ENCODE measurements around the gene SERP1. TPM values are rescaled to one million over a fixed set of nuclear protein-coding genes. Genes with fewer than 3 reads are reported as not detected.
A peak's percentile ranks its signal among the peaks of the same experiment; 100 is the strongest.

The SERP1 gene
- total RNA-seq, 1 donor from 2014 or later, result 91.4 TPM

DNA sequence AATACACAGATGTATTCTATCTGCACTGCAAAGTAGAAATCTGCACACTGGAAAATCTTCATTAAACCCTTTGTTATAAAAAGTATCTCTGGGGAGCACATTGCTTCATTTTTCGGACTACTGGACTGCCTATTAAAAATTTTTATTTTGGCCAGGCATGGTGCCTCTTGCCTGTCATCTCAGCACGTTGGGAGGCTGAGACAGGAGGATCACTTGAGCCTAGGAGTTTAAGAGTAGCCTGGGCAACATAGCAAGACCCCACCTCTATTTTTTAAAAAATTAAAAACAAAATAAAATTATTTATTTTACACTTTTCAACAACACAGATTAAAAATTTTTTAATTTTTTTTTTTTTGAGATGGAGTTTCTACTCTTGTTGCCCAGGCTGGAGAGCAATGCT is 6.0 kb downstream of the SERP1 start:
- Mint-ChIP-seq H3K4me1 (ENCODE audit: low read depth) (peaks cover 25% of the 10 kb centered on the region), H3K9me3 (ENCODE audit: low read depth) (no peaks in the 10 kb centered on the region), H3K4me3 (ENCODE audit: unreplicated experiment) (no peak overlapping the region), H3K27ac (ENCODE audit: unreplicated experiment) (no peak overlapping the region), H3K36me3 (ENCODE audit: low read depth) (peaks cover 8% of the 10 kb centered on the region), H3K27me3 (ENCODE audit: low read depth) (no peaks in the 10 kb centered on the region)
- DNase-seq (ENCODE audit: low spot score), result no peak
- TF ChIP-seq, protein P1, sequence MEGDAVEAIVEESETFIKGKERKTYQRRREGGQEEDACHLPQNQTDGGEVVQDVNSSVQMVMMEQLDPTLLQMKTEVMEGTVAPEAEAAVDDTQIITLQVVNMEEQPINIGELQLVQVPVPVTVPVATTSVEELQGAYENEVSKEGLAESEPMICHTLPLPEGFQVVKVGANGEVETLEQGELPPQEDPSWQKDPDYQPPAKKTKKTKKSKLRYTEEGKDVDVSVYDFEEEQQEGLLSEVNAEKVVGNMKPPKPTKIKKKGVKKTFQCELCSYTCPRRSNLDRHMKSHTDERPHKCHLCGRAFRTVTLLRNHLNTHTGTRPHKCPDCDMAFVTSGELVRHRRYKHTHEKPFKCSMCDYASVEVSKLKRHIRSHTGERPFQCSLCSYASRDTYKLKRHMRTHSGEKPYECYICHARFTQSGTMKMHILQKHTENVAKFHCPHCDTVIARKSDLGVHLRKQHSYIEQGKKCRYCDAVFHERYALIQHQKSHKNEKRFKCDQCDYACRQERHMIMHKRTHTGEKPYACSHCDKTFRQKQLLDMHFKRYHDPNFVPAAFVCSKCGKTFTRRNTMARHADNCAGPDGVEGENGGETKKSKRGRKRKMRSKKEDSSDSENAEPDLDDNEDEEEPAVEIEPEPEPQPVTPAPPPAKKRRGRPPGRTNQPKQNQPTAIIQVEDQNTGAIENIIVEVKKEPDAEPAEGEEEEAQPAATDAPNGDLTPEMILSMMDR (IDR thresholded peaks at IDR 0.05), result no peak

DNA sequence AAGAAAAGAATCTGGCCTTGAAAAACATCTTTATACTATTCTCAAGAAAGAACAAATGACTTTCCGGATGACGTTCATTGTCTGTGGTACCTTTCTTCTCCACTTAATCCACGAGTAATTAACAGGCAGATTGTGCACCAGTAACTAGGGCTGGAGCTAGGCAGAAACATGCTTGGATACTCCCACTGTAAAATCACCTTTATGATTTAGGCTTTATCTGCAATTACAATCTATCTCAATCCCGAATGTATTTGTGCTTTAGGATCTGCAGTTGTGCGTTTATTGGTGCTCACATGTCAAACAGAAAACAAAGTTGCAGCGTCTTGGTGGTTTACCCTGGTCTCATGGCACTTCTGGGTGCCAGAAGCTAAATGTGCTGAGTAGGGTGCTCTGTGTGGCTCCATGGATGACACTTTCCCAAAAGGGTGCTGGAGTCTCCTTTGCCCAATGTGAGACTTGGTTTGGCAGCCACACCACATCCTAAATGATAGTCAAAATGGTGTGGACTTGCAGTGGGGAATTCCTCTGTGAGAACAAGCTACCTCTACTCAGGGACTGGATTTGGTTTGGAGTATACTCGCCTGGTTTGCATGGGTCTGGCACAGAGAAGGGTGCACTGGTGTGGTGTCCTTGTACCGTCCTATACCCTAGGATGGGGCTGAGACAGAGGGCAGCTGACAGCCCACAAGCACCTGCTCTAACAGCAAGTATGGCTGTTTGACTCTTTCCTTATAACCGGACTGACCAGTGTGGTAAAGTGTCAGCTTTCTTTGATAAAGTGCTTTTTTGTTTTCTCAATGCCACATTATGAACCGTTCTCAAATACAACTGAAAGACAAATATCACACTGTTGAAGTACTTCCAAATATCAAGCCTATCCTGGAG is 7.7 kb downstream of the SERP1 start:
- no peaks in the 10 kb centered on the region for H3K9me3 Mint-ChIP-seq (ENCODE audit: low read depth)
- no peak overlapping the region for H3K27ac Mint-ChIP-seq (ENCODE audit: unreplicated experiment)
- peaks cover 11% of the 10 kb centered on the region for H3K4me1 Mint-ChIP-seq (ENCODE audit: low read depth)
- TF ChIP-seq, protein P1 (IDR thresholded peaks at IDR 0.05), result no peak
- no peaks in the 10 kb centered on the region for H3K27me3 Mint-ChIP-seq (ENCODE audit: low read depth)
- H3K36me3 Mint-ChIP-seq (ENCODE audit: low read depth), result peaks cover 7% of the 10 kb centered on the region
- no peak overlapping the region for H3K4me3 Mint-ChIP-seq (ENCODE audit: unreplicated experiment)
- DNase-seq (ENCODE audit: low spot score), result no peak

DNA sequence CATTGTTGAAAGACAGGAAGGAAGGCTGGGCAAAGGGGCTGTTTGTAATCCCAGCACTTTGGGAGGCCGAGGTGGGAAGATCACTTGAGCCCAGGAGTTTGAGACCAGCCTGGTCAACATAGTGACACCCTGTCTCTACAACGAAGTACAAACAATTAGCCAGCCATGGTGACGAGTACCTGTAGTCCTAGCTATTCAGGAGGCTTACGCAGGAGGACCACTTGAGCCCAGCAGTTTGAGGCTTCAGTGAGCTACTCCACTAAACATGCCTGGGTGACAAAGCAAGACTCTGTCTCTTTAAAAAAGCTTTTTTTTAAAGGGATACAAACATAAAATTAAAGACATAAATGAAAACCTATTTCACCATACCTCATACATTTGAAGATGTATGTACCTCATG is 11.1 kb downstream of the SERP1 start:
- Mint-ChIP-seq H3K27ac (ENCODE audit: unreplicated experiment) (no peak overlapping the region), H3K4me3 (ENCODE audit: unreplicated experiment) (no peak overlapping the region), H3K4me1 (ENCODE audit: low read depth) (no peaks in the 10 kb centered on the region), H3K9me3 (ENCODE audit: low read depth) (no peaks in the 10 kb centered on the region), H3K36me3 (ENCODE audit: low read depth) (peaks cover 2% of the 10 kb centered on the region), H3K27me3 (ENCODE audit: low read depth) (no peaks in the 10 kb centered on the region)
- no peak for DNase-seq (ENCODE audit: low spot score)
- TF ChIP-seq, protein P1 (IDR thresholded peaks at IDR 0.05), result no peak

DNA sequence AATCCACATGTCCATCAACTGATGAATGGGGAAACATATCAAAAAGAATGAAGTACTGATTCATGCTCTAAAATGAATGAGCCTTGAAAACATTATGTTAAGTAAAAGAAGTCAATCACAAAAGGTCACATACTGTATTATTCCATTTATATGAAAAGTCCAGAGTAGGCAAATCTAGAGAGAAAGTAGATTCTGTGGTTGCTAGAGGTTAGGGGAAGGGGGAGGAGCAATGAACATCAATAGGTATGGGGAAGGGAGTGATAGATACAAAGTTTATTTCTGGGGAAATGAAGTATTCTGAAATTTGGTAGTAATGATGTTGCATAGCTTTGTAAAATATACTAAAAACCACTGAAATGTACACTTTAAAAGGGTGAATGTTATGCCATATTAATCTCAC is 14.5 kb downstream of the SERP1 start:
- no peaks in the 10 kb centered on the region for H3K9me3 Mint-ChIP-seq (ENCODE audit: low read depth)
- H3K36me3 Mint-ChIP-seq (ENCODE audit: low read depth), result peaks cover 2% of the 10 kb centered on the region
- H3K4me3 Mint-ChIP-seq (ENCODE audit: unreplicated experiment), result no peak overlapping the region
- no peak overlapping the region for H3K27ac Mint-ChIP-seq (ENCODE audit: unreplicated experiment)
- H3K27me3 Mint-ChIP-seq (ENCODE audit: low read depth), result no peaks in the 10 kb centered on the region
- DNase-seq (ENCODE audit: low spot score), result no peak
- H3K4me1 Mint-ChIP-seq (ENCODE audit: low read depth), result peaks cover 11% of the 10 kb centered on the region
- TF ChIP-seq, protein P1 (IDR thresholded peaks at IDR 0.05), result no peak

DNA sequence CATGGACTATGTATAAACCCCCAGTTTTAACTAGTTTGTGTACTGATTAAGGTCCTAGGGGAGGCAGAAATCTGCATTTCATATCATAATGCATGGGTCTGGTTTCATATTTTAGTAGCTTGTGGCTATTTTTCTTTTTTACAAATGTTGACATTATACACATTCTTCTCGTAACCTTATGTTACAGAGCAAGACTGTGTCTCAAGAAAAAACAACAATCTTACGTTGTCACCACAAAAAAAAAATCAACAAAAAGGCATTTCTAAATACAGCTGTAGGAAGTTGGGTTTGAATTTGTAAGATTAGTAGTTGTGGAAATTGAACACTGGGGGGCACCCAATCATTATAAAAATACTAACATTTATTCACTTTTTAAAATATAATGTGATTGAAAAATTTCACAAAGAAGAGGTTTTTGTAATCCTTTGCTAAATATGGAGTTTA is 17.9 kb downstream of the SERP1 start:
- TF ChIP-seq, protein P1 (IDR thresholded peaks at IDR 0.05), result peak; percentile 84
- Mint-ChIP-seq H3K9me3 (ENCODE audit: low read depth) (no peaks in the 10 kb centered on the region), H3K27me3 (ENCODE audit: low read depth) (no peaks in the 10 kb centered on the region), H3K27ac (ENCODE audit: unreplicated experiment) (no peak overlapping the region), H3K4me1 (ENCODE audit: low read depth) (peaks cover 11% of the 10 kb centered on the region), H3K36me3 (ENCODE audit: low read depth) (peaks cover 2% of the 10 kb centered on the region), H3K4me3 (ENCODE audit: unreplicated experiment) (no peak overlapping the region)
- DNase-seq (ENCODE audit: low spot score), result no peak
